Amniotic epithelial cell (primary cell): Measurements from ENCODE around the gene PGM1.
A peak's percentile ranks its signal among the peaks of the same experiment; 100 is the strongest.

Source experiments
- DNase-seq: peaks from one replicate; pipeline ENCODE4 v3.0.0-alpha.2; 2010; ENCODE audit warnings: low read depth

PGM1 gene

GRCh38 chr1:63665824-63666223 lies 72.6 kb downstream of the PGM1 start:
- no peak for DNase-seq

DNA sequence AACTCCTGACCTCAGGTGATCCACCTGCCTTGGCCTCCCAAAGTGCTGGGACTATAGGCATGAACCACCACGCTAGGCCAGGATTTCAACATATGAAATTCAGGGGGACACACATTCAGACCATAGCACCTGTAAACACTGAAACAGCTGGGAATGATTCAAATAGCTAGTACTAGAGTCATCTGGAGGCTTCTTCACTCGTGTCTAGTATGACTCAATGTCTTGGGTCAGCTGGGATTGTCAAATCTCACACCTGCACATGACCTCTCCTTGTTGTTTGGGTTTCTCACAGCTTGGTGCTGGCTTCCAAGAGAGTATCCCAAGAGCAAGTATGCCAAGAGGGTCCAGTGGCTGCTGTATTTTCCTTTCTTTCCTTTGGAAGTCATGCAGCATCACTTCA lies 75.1 kb downstream of the PGM1 start:
- DNase-seq = peak; percentile 47

DNA sequence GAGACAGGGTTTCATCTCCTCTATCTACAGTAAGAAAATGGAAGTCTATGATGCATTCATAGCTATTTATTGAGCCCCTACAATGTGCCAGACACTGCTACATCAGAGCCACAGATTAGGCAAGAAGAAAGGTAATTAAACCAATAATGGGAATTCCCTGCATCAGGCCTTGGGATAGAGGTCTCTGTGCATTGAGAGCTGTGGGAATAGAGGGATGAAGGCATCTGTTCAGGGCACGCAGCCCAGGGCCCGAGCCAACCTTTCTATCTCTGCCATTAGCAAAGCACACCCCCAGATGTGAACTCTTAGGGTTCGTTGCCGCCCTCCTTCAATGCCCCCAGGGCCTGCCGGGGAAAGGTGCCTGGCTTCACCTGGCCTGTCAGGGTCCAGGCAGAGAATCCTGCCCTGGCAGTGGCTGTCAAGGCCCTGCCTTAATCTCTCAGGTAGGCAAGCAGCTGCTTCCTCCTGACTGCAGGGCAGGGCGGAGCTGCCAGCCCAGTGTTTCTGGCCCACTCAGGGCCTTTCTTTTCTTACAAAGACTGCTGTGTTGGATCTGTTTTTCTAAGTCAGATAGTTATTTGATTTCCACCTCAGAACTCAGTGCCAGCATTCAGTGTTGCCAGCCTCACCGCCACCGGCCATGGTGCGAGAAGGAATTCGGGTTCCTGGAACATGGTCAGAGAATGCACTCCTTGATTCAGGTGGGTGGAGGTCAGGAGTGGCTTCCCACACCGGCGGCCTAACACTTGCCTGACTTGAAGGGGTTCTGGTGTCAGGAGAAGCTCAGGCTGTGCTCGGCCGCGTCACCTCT lies 76.1 kb downstream of the PGM1 start:
- no peak for DNase-seq

DNA sequence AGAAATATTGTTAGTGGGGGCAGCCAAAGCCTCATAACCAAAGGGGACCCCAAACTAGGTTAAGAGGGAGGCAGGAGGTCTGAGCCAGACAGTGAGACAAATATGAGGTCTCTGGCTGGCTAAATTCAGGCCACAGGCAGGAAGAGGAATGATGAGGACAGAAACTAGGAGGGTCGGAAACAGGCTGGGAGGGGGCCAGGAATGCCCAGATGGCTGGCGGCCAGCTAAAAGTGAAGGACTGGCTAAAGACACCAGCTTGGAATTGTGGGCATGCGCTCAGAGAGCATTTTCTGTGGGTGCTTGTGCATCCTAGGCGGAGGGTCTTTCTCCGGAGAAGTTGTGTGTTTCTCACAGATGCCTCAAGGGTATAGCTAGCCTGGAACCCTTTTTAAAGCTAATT lies 77.0 kb downstream of the PGM1 start:
- DNase-seq = no peak

GRCh38 chr1:63671514-63671913 lies 78.3 kb downstream of the PGM1 start:
- DNase-seq = no peak

GRCh38 chr1:63674238-63674864 lies 81.1 kb downstream of the PGM1 start:
- peak; percentile 92 for DNase-seq

DNA sequence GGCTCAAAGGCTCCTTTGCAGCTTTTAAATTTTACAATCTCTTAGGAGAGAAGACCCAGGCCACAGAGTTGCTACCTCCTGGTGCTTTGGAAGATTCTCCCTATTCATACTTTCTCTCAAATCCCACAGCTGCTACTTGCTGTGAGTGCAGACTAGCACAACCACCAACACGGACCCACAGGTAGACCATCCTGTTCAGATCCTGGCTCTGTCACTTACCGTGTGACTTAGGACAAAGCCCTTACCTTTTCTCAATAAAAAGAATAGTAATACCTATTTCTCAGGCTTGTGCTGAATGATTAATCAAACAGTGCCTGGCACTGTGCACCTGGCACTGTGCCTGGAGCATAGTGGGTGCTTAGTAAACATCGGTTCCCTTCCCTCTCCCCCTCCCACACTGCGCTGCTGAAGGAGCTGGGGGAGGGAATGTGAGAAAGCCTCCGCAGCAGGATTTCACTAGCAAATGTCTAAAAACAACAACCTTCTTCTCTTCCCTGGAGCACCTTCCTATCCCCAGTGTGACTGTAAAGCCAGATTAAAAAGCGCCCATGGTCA lies 81.7 kb downstream of the PGM1 start:
- DNase-seq = peak; percentile 34

DNA sequence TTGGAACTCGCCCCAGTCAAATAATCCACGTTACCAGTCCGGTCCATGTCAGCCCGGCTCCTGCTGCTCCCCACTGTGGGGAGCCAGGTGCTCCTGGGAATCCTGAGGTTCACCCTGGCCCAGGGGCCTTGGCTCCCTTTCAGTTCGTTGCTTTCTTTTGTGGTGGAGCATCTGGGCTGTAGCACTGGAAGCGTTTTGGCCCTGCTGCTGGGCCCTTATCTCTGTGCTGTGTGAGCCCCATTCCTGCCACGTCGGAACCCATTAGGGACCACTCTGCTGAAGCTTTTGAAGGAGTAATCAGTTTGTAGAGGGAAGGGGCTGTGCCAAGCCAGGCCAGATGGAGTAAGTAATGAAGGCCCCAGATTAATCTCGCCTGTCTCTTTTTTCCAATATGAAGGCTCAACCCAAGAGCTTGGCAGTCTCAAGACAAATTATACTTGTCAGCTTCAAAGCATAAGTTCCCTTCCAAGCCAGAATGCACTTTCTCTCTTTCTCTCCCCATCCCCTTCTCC lies 82.3 kb downstream of the PGM1 start:
- DNase-seq = no peak

- DNase-seq = no peak
These were observed 84.3 kb downstream of the PGM1 start for GRCh38 chr1:63677497-63677896.

GRCh38 chr1:63678200-63678599 lies 85.0 kb downstream of the PGM1 start:
- no peak for DNase-seq

- peak; percentile 80 for DNase-seq
These were observed 85.9 kb downstream of the PGM1 start for GRCh38 chr1:63679076-63679475.

GRCh38 chr1:63679589-63679988 lies 86.4 kb downstream of the PGM1 start:
- DNase-seq = no peak

DNA sequence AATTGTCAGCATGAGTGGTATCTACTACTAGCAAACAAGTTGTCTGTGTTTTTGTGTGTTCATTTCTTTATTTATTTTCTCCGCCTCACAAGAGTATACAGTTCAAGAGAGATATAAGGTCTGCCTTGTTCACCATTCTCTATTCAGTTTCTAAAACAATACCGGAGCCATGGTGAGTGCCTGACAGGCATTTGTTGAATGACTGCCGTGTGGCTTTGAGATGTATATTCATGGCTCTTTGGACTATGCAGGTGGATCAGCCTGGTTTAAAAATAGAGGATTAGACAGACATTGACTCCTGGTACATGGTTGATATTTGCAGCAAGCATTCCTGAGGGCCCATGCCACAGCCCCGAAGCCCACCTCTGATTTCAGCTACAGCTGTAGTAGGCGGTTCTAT lies 89.7 kb downstream of the PGM1 start:
- no peak for DNase-seq

DNA sequence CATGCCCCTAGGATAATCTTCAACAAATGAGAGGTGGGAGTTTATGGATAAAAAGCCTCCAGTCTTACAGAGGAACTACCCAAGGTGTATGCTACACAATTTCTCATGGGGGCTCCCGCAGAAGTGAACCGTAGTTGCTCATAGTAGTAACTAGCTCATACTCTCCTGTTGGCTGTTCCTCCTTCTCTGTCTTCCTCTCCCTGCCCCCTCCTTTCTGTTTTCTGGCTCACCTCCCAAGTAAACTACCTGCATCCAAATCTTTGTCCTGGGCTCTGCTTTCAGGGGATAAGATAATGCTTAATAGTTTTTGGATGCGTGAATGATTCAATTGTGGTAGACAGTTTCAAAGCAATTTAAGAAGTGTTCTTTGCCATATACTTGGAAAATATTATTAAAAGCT lies 90.5 kb downstream of the PGM1 start:
- DNase-seq = no peak

DNA sequence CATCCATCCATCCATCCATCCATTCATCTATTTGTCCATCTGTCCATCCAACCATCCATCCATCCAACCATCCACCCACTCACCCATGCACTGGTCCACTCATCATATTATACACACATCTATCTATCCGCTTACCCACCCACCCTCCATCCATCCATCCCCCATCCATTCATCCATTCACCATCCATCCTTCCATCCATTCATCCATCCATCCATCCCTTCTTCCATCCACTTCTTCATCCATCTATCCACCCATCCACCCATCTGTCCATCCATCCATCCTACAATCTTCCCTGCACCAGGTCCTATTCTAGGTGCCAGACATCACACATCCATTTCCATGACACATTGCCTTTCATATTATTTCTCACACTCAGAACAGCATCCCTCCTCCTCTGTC lies 93.5 kb downstream of the PGM1 start:
- DNase-seq = no peak

- peak; percentile 88 for DNase-seq
These were observed 95.2 kb downstream of the PGM1 start for GRCh38 chr1:63688302-63688890.

GRCh38 chr1:63690966-63691700 lies 97.9 kb downstream of the PGM1 start:
- peak; percentile 27 for DNase-seq

GRCh38 chr1:63691701-63692425 lies 98.7 kb downstream of the PGM1 start:
- DNase-seq = peak; percentile 92

GRCh38 chr1:63693944-63694571 lies 100.8 kb downstream of the PGM1 start:
- DNase-seq = peak; percentile 66

DNA sequence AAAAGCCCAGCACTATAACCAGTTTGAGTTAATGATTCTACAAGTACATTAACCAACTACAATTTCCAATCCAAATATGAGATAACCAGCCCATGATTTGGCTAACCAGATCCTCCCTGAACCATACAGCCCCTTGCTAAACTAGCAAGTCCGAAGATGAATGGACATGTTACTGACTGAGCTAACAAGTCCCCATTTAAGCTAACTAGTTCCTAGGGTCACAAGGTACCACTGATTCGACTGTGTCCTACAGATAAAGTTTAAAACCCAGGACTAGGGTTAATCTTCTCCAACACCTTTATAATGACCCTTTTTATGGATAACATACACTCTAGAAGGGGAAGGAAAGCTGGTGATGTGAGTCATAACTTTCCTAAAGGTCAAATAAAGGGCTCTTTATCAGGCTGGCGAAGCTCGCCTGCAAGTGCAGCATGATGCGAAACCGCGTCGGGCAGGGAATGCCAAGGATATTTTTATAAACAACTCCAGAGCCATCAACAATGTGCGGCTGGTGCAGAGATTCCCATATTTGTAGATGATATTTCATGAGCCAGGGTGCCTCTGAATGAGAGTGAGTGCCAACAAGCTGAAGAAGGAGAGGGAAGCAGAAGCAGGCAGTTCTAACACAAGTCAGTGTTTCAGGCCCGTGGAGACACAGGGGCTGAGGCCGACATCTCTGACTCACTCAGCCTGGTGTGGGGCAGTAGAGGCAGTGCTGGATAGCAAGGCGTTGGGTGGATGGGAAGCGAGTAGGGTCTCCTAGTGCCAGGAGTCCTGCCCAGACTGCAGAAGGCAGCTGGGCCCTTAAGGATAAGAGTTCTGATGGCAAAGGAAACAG lies 105.0 kb downstream of the PGM1 start:
- peak; percentile 89 for DNase-seq
